H1 (cell line): ENCODE data around the gene ZRANB1. TPM values are rescaled to one million over a fixed set of nuclear protein-coding genes. Genes with fewer than 3 reads are reported as not detected.

Experiments used
- CTCF ChIA-PET: fragments of 300-600 bp; sonication (Branson Sonifier 250); formaldehyde crosslinking; loops from one replicate; lab custom pipeline; 2021; ENCODE audit not compliant: partially characterized antibody; lab: Charles Lee
- POLR2A ChIA-PET: fragments of 300-600 bp; sonication (Branson Sonifier 250); formaldehyde crosslinking; loops from one replicate; lab custom pipeline; 2021; ENCODE audit warnings: inconsistent platforms; ENCODE audit not compliant: partially characterized antibody; lab: Charles Lee
- DNase-seq, 2 experiments: peaks; one replicate each; pipeline versions ENCODE4 v3.0.0 to v3.0.0-alpha.2; 2010 to 2022; ENCODE audit warnings: low spot score in 2 of 2, low read depth in 1 of 2, mixed read lengths in 1 of 2
- FAIRE-seq: peaks from 2 replicates; lab custom pipeline; 2011; peaks lifted over from hg19 to GRCh38; lab: Jason Lieb, UNC
- H2AFZ ChIP-seq: 2 replicates; pipeline ENCODE4 v1.8.1; 2012; ENCODE audit warnings: low read length, inconsistent platforms
- H2AK5ac ChIP-seq: 2 replicates; pipeline ENCODE4 v1.6.1; 2013; ENCODE audit warnings: low read depth, low read length
- H2BK120ac ChIP-seq: replicated peaks from 2 replicates; pipeline ENCODE3; 2013; ENCODE audit warnings: low read depth, low read length, inconsistent platforms
- H2BK12ac ChIP-seq: 2 replicates; pipeline ENCODE4 v1.6.1; 2013; ENCODE audit warnings: low read depth, low read length
- H2BK15ac ChIP-seq: 2 replicates; pipeline ENCODE4 v1.6.1; 2013; ENCODE audit warnings: low read length
- H2BK20ac ChIP-seq: 2 replicates; pipeline ENCODE4 v1.6.1; 2013; ENCODE audit warnings: low read length
- H2BK5ac ChIP-seq: 2 replicates; pipeline ENCODE4 v1.6.1; 2013; ENCODE audit warnings: low read depth, low read length
- H3K14ac ChIP-seq: 2 replicates; pipeline ENCODE4 v1.6.1; 2013; ENCODE audit warnings: inconsistent platforms; ENCODE audit not compliant: insufficient read length
- H3K18ac ChIP-seq: 2 replicates; pipeline ENCODE4 v1.6.1; 2013; ENCODE audit warnings: low read length; ENCODE audit errors: extremely low read depth
- H3K23ac ChIP-seq: 2 replicates; pipeline ENCODE4 v1.6.1; 2013; ENCODE audit warnings: inconsistent platforms; ENCODE audit not compliant: insufficient read length
- H3K23me2 ChIP-seq: 2 replicates; pipeline ENCODE4 v1.6.1; 2013; ENCODE audit warnings: low read depth, low read length
- H3K27ac ChIP-seq: 2 replicates; pipeline ENCODE4 v1.6.1; 2011; ENCODE audit warnings: low read depth, low read length, inconsistent platforms
- H3K27me3 ChIP-seq, 4 experiments: replicated peaks in 1 of 4; 1 replicate in 1 of 4; 2 replicates in 3 of 4; pipeline versions ENCODE4 v1.6.1 to v1.8.1; 2011 to 2013; ENCODE audit warnings: low read length in 3 of 4, mild to moderate bottlenecking in 3 of 4, inconsistent platforms in 2 of 4, mixed read lengths in 2 of 4, moderate library complexity in 1 of 4; ENCODE audit not compliant: control insufficient read depth in 3 of 4, insufficient read depth in 3 of 4; ENCODE audit errors: extremely low read depth in 1 of 4
- H3K36me3 ChIP-seq, 4 experiments: 2 replicates each; pipeline versions ENCODE4 v1.6.1 to v1.8.1; 2011 to 2013; ENCODE audit warnings: mild to moderate bottlenecking in 4 of 4, low read length in 3 of 4, moderate library complexity in 2 of 4, control low read depth in 1 of 4, inconsistent platforms in 1 of 4; ENCODE audit not compliant: insufficient read depth in 4 of 4, control insufficient read depth in 2 of 4
- H3K4ac ChIP-seq: replicated peaks from 2 replicates; pipeline ENCODE3; 2013; ENCODE audit warnings: low read length, low read depth, mixed read lengths, inconsistent platforms; ENCODE audit not compliant: insufficient read length
- H3K4me1 ChIP-seq, 4 experiments: replicated peaks in 1 of 4; 1 replicate in 1 of 4; 2 replicates in 3 of 4; pipeline versions ENCODE4 v1.6.1 to v1.8.1; 2011 to 2013; ENCODE audit warnings: low read length in 3 of 4, inconsistent platforms in 2 of 4, mixed read lengths in 1 of 4; ENCODE audit not compliant: insufficient read depth in 4 of 4, control insufficient read depth in 3 of 4
- H3K4me2 ChIP-seq, 2 experiments: 2 replicates each; pipeline versions ENCODE4 v1.6.1 to v1.8.1; 2011 to 2013; ENCODE audit warnings: low read depth in 2 of 2, low read length in 2 of 2, control low read depth in 1 of 2, inconsistent platforms in 1 of 2, mild to moderate bottlenecking in 1 of 2; ENCODE audit not compliant: insufficient read depth in 1 of 2
- H3K4me3 ChIP-seq, 4 experiments: fragments of 200-600, 300-600 bp in 1 of 4; sonication (generic), shearing (Covaris generic), sonication (Bioruptor Twin) in 1 of 4; 2 replicates each; pipeline versions ENCODE4 v1.5.1 to v1.8.1; 2011 to 2016; ENCODE audit warnings: low read length in 4 of 4, low read depth in 3 of 4, control low read depth in 2 of 4, inconsistent platforms in 2 of 4, mild to moderate bottlenecking in 2 of 4, mixed read lengths in 1 of 4, moderate library complexity in 1 of 4; ENCODE audit not compliant: insufficient read depth in 2 of 4; ENCODE audit errors: extremely low read depth in 1 of 4
- H3K56ac ChIP-seq: replicated peaks from 2 replicates; pipeline ENCODE3; 2013; ENCODE audit warnings: low read depth, mild to moderate bottlenecking, mixed read lengths, low read length, inconsistent platforms; ENCODE audit not compliant: insufficient read length
- H3K79me1 ChIP-seq: 2 replicates; pipeline ENCODE4 v1.6.1; 2013; ENCODE audit warnings: low read depth, low read length, control low read depth
- H3K79me2 ChIP-seq, 2 experiments: 2 replicates each; pipeline versions ENCODE4 v1.6.1 to v1.8.1; 2012 to 2013; ENCODE audit warnings: low read length in 2 of 2, mild to moderate bottlenecking in 2 of 2, inconsistent platforms in 1 of 2; ENCODE audit not compliant: insufficient read depth in 2 of 2, control insufficient read depth in 1 of 2
- H3K9ac ChIP-seq, 4 experiments: replicated peaks in 1 of 4; 1 replicate in 1 of 4; 2 replicates in 3 of 4; pipeline versions ENCODE4 v1.6.1 to v1.8.1; 2011 to 2013; ENCODE audit warnings: low read depth in 3 of 4, low read length in 3 of 4, control low read depth in 2 of 4, mild to moderate bottlenecking in 2 of 4, moderate library complexity in 2 of 4, inconsistent platforms in 1 of 4; ENCODE audit errors: extremely low read depth in 1 of 4
- H3K9me3 ChIP-seq, 2 experiments: 2 replicates each; pipeline versions ENCODE4 v1.6.1 to v1.8.1; 2012 to 2013; ENCODE audit warnings: mild to moderate bottlenecking in 2 of 2, moderate library complexity in 2 of 2, control low read depth in 1 of 2, inconsistent platforms in 1 of 2, low read depth in 1 of 2, low read length in 1 of 2, mixed read lengths in 1 of 2; ENCODE audit not compliant: insufficient read depth in 2 of 2
- H4K20me1 ChIP-seq, 2 experiments: replicated peaks in 1 of 2; 2 replicates each; pipeline versions ENCODE3 to v1.8.1; 2011 to 2013; ENCODE audit warnings: inconsistent platforms in 2 of 2, low read length in 2 of 2, mild to moderate bottlenecking in 1 of 2; ENCODE audit not compliant: insufficient read depth in 2 of 2, control insufficient read depth in 1 of 2
- H4K5ac ChIP-seq: 2 replicates; pipeline ENCODE4 v1.6.1; 2013; ENCODE audit warnings: low read length, low read depth, mixed read lengths, inconsistent platforms; ENCODE audit not compliant: insufficient read length
- H4K8ac ChIP-seq: 2 replicates; pipeline ENCODE4 v1.8.0; 2013; ENCODE audit warnings: mild to moderate bottlenecking, moderate library complexity, low read length, inconsistent platforms; ENCODE audit not compliant: insufficient read depth; ENCODE audit errors: extremely low read depth
- H4K91ac ChIP-seq: replicated peaks from 2 replicates; pipeline ENCODE3; 2013; ENCODE audit warnings: low read length, mixed read lengths, inconsistent platforms; ENCODE audit not compliant: insufficient read length
- BACH1 ChIP-seq: IDR thresholded peaks from 2 replicates; pipeline ENCODE4 v1.6.1; 2012; ENCODE audit warnings: low read length, improper control_type of control experiment
- GABPA ChIP-seq: IDR thresholded peaks from 2 replicates; pipeline ENCODE4 v1.6.1; 2011; ENCODE audit warnings: mild to moderate bottlenecking, low read length, moderate library complexity, borderline replicate concordance; ENCODE audit not compliant: insufficient read depth
- WGBS, 2 experiments: shearing (Covaris generic) in 1 of 2; methylation state at CpG; one replicate each; pipeline versions ENCODE4 v1.1.6 to v1.1.7; 2013 to 2015; ENCODE audit warnings: low lambda C conversion rate in 2 of 2, mixed read lengths in 2 of 2, inconsistent platforms in 1 of 2, low coverage in 1 of 2, missing lambda C conversion rate in 1 of 2; ENCODE audit not compliant: insufficient replicate concordance in 2 of 2, insufficient coverage in 1 of 2, insufficient read length in 1 of 2; ENCODE audit errors: extremely low coverage in 1 of 2, missing lambda C conversion rate in 1 of 2; 5-methylcytosine and 5-hydroxymethylcytosine counted together
- polyA plus RNA-seq, 7 experiments: library from polyadenylated mRNA; depleted of rRNA in 3 of 7; stranded (reverse) in 5 of 7; unstranded in 2 of 7; fragments of >200 nt in 5 of 7; fragments of 200-250 nt in 2 of 7; gene quantifications; 1 replicate in 5 of 7; 2 replicates in 1 of 7; 4 replicates in 1 of 7; pipeline versions ENCODE4 v1.2.1 to v1.2.3, GENCODE V29; 2011 to 2013; ENCODE audit warnings: missing spikeins in 2 of 7, mixed read lengths in 2 of 7
- total RNA-seq: library from RNA; stranded (reverse); fragmentation: NEBNext Ultra II Directional; extraction: Animal tissue kit (Norgen Biotek cat#: 25700); gene quantifications from 2 replicates; pipeline ENCODE4 v1.2.1, GENCODE V29; 2021

ZRANB1 gene
- total and polyA plus RNA-seq, 2 of the 8 experiments (the other 6 are each of a cell fraction or from before 2014, with no cell fraction given): 6.1 to 19.9 TPM

- Histone ChIP-seq H3K4ac (no peak overlapping the region), H3K79me1 (peaks cover 34% of the 10 kb centered on the region), H2BK20ac (no peak overlapping the region), H3K23ac (no peak overlapping the region), H2AK5ac (no peak overlapping the region), H3K4me2 (no peak overlapping the region), H3K9me3 (peaks cover 10 to 14% of the 10 kb centered on the region in 2 experiments; a peak in 3 of 4 replicates), H3K4me1 (peaks cover 0 to 2% (median 0%) of the 10 kb centered on the region in 4 experiments; a peak in 3 of 7 replicates), H3K56ac (no peak overlapping the region), H2BK120ac (no peak overlapping the region), H3K18ac (no peak overlapping the region), H4K91ac (no peak overlapping the region), H3K4me3 (no peak overlapping the region), H3K36me3 (peaks cover 4 to 58% (median 27%) of the 10 kb centered on the region in 4 experiments; a peak in 6 of 8 replicates), H2BK5ac (no peak overlapping the region), H3K23me2 (no peaks in the 10 kb centered on the region), H3K27me3 (no peaks in the 10 kb centered on the region), H3K27ac (no peak overlapping the region), H3K79me2 (peaks cover 11 to 100% of the 10 kb centered on the region in 2 experiments; a peak in 3 of 4 replicates), H4K20me1 (peaks cover 29 to 35% of the 10 kb centered on the region in 2 experiments), H2BK12ac (no peak overlapping the region), H2AFZ (no peak overlapping the region), H3K9ac (no peak overlapping the region), H4K8ac (no peak overlapping the region), H4K5ac (no peak overlapping the region), H3K14ac (no peak overlapping the region), H2BK15ac (no peak overlapping the region)
- ChIA-PET POLR2A (interaction anchor here (1.1 to 1.3 kb wide), 2 partner anchors 15 to 34 kb away, joined by 3 read pairs; no protein-coding TSS in a partner anchor), CTCF (interaction anchor here (1.3 to 3.4 kb wide), 3 partner anchors 15 to 28 kb away, joined by 4 to 12 read pairs (median 5); no protein-coding TSS in a partner anchor)
- no peak for FAIRE-seq
- 94% methylated on average over 9 of the region's 9 CpGs; no CpG with 5 or more reads in 1 of the 2 experiments for WGBS, 2 experiments
- no peak for DNase-seq
- no peak for TF ChIP-seq BACH1
- TF ChIP-seq GABPA: no peak
These were observed 78.9 kb downstream of the ZRANB1 start for GRCh38 chr10:125020871-125021270.
